ENCODE data around the gene MEDAG.

Gene MEDAG

DNA sequence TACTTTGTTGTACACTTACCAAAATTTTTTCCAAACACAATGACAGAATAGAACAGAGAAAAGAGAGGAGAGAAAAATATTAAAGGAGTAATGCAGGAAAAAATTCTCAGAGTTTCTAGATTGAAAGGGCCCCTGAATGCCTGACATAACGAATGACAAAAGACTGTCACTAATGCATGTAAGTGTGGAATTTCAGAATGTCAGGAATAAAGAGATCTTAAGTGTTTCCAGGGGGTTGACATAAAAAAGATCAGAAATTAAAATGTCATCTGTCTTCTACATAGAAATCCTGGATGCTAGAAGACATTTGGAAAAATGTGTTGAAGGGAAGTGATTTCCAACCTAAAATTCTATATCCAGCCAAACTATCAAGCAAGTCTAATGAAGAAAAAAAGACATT is 53.6 kb downstream of the MEDAG start:
- CTCF ChIA-PET = interaction anchor here (0.8 kb wide), 1 partner anchor 85 kb away, joined by 3 read pairs; no protein-coding TSS in a partner anchor

DNA sequence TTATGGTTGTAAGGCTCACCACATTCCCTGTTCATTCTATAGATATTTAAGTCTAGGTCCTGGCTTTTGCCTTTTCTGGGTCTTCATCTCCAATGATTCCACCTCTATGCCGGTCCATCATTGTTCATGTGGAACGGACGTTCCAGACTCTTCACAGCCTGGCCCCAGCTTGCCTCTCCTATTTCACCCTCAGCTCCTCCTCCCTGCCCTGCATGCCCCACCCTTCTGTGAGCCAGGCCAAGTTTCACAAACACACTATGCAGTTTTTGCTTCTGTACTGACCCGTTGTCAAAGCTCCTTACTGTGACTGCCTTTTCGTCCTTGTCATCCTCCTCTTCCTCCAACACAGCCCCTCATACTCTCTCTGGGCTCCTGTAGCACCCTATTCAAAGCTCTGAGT is 57.7 kb downstream of the MEDAG start:
- CTCF ChIA-PET = interaction anchor here (0.7 to 1.1 kb wide), 3 partner anchors 13 to 30 kb away, joined by 3 read pairs; no protein-coding TSS in a partner anchor
- Histone ChIP-seq H3K9me3 (ENCODE audit: control insufficient read depth, insufficient read depth, low read depth, low read length) (no peaks in the 10 kb centered on the region), H3K4me3 (ENCODE audit: low read depth, low read length) (no peak overlapping the region), H3K27ac (ENCODE audit: extremely low read depth, low read depth, low read length) (no peak overlapping the region), H3K4me1 (ENCODE audit: control insufficient read depth, insufficient read depth, low read length) (no peaks in the 10 kb centered on the region), H3K36me3 (ENCODE audit: control insufficient read depth in 2 of 2, insufficient read depth in 1 of 2, low read length in 2 of 2) (no peaks in the 10 kb centered on the region)
- TF ChIP-seq BCL11A (tag by site-specific recombination; IDR thresholded peaks at IDR 0.05; ENCODE audit: low read depth) (no peak), ZFP41 (tag by site-specific recombination; IDR thresholded peaks at IDR 0.05; ENCODE audit: borderline replicate concordance) (no peak), ZNF670 (tag by site-specific recombination; IDR thresholded peaks at IDR 0.05; ENCODE audit: low read depth) (no peak), ZNF155 (tag by site-specific recombination; IDR thresholded peaks at IDR 0.05) (no peak), ZSCAN30 (tag by site-specific recombination; IDR thresholded peaks at IDR 0.05) (no peak), ZNF548 (tag by site-specific recombination; IDR thresholded peaks at IDR 0.05) (no peak), ZNF623 (tag by site-specific recombination; IDR thresholded peaks at IDR 0.05) (no peak), KLF9 (tag by site-specific recombination; IDR thresholded peaks at IDR 0.05; ENCODE audit: low read depth) (no peak), ZNF354C (tag by site-specific recombination; IDR thresholded peaks at IDR 0.05; ENCODE audit: borderline replicate concordance, low read depth) (no peak), ZNF391 (tag by site-specific recombination; IDR thresholded peaks at IDR 0.05; ENCODE audit: borderline replicate concordance, low read depth) (no peak), ZEB2 (tag by site-specific recombination; IDR thresholded peaks at IDR 0.05) (no peak), ZNF114 (tag by site-specific recombination; IDR thresholded peaks at IDR 0.05) (no peak), YY2 (tag by site-specific recombination; IDR thresholded peaks at IDR 0.05) (no peak), ZNF776 (tag by site-specific recombination; IDR thresholded peaks at IDR 0.05; ENCODE audit: borderline replicate concordance) (no peak), GLIS2 (tag by site-specific recombination; IDR thresholded peaks at IDR 0.05) (no peak), ZNF202 (tag by site-specific recombination; IDR thresholded peaks at IDR 0.05; ENCODE audit: borderline replicate concordance) (no peak)
- TF ChIP-seq, protein P1, sequence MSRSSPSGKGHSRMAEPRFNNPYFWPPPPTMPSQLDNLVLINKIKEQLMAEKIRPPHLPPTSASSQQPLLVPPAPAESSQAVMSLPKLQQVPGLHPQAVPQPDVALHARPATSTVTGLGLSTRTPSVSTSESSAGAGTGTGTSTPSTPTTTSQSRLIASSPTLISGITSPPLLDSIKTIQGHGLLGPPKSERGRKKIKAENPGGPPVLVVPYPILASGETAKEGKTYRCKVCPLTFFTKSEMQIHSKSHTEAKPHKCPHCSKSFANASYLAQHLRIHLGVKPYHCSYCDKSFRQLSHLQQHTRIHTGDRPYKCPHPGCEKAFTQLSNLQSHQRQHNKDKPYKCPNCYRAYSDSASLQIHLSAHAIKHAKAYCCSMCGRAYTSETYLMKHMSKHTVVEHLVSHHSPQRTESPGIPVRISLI (tag by site-specific recombination; IDR thresholded peaks at IDR 0.05) = no peak
- TF ChIP-seq, protein P2, sequence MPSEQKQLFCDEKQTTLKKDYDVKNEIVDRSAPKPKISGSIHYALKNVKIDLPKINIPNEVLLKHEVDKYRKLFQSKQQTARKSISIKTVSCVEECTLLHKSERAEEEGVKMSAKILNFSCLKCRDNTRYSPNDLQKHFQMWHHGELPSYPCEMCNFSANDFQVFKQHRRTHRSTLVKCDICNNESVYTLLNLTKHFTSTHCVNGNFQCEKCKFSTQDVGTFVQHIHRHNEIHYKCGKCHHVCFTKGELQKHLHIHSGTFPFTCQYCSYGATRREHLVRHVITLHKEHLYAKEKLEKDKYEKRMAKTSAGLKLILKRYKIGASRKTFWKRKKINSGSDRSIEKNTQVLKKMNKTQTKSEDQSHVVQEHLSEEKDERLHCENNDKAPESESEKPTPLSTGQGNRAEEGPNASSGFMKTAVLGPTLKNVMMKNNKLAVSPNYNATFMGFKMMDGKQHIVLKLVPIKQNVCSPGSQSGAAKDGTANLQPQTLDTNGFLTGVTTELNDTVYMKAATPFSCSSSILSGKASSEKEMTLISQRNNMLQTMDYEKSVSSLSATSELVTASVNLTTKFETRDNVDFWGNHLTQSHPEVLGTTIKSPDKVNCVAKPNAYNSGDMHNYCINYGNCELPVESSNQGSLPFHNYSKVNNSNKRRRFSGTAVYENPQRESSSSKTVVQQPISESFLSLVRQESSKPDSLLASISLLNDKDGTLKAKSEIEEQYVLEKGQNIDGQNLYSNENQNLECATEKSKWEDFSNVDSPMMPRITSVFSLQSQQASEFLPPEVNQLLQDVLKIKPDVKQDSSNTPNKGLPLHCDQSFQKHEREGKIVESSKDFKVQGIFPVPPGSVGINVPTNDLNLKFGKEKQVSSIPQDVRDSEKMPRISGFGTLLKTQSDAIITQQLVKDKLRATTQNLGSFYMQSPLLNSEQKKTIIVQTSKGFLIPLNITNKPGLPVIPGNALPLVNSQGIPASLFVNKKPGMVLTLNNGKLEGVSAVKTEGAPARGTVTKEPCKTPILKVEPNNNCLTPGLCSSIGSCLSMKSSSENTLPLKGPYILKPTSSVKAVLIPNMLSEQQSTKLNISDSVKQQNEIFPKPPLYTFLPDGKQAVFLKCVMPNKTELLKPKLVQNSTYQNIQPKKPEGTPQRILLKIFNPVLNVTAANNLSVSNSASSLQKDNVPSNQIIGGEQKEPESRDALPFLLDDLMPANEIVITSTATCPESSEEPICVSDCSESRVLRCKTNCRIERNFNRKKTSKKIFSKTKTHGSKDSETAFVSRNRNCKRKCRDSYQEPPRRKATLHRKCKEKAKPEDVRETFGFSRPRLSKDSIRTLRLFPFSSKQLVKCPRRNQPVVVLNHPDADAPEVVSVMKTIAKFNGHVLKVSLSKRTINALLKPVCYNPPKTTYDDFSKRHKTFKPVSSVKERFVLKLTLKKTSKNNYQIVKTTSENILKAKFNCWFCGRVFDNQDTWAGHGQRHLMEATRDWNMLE (tag by site-specific recombination; conservative IDR thresholded peaks at IDR 0.05; ENCODE audit: low read depth) = no peak
- TF ChIP-seq, protein P3, sequence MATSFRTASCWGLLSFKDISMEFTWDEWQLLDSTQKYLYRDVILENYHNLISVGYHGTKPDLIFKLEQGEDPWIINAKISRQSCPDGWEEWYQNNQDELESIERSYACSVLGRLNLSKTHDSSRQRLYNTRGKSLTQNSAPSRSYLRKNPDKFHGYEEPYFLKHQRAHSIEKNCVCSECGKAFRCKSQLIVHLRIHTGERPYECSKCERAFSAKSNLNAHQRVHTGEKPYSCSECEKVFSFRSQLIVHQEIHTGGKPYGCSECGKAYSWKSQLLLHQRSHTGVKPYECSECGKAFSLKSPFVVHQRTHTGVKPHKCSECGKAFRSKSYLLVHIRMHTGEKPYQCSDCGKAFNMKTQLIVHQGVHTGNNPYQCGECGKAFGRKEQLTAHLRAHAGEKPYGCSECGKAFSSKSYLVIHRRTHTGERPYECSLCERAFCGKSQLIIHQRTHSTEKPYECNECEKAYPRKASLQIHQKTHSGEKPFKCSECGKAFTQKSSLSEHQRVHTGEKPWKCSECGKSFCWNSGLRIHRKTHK (tag by site-specific recombination; IDR thresholded peaks at IDR 0.05) = no peak
- POLR2A ChIA-PET = no interaction called here

More for the DNA sequence above, 53.6 kb downstream of the MEDAG start:
- no peaks in the 10 kb centered on the region for H3K4me1 ChIP-seq (ENCODE audit: control insufficient read depth, insufficient read depth, low read length)
- POLR2A ChIA-PET = no interaction called here
- no peak overlapping the region for H3K4me3 ChIP-seq (ENCODE audit: low read depth, low read length)
- H3K9me3 ChIP-seq (ENCODE audit: control insufficient read depth, insufficient read depth, low read depth, low read length) = no peaks in the 10 kb centered on the region
- TF ChIP-seq OVOL3 (tag by site-specific recombination; IDR thresholded peaks at IDR 0.05) (no peak), ZBTB17 (tag by site-specific recombination; IDR thresholded peaks at IDR 0.05) (no peak), ZNF10 (tag by site-specific recombination; IDR thresholded peaks at IDR 0.05) (no peak), ZNF747 (tag by site-specific recombination; IDR thresholded peaks at IDR 0.05) (no peak), ZNF658 (tag by site-specific recombination; IDR thresholded peaks at IDR 0.05) (no peak), GLI4 (tag by site-specific recombination; IDR thresholded peaks at IDR 0.05) (no peak), ZNF629 (tag by site-specific recombination; IDR thresholded peaks at IDR 0.05) (no peak), ZNF37A (tag by site-specific recombination; IDR thresholded peaks at IDR 0.05) (no peak), ZNF133 (tag by site-specific recombination; IDR thresholded peaks at IDR 0.05) (no peak), GFI1B (tag by site-specific recombination; IDR thresholded peaks at IDR 0.05) (no peak), ZNF600 (tag by site-specific recombination; IDR thresholded peaks at IDR 0.05) (no peak), ZEB2 (tag by site-specific recombination; IDR thresholded peaks at IDR 0.05) (no peak), ZNF16 (tag by site-specific recombination; IDR thresholded peaks at IDR 0.05; ENCODE audit: low read depth) (no peak)
- TF ChIP-seq, protein P4, sequence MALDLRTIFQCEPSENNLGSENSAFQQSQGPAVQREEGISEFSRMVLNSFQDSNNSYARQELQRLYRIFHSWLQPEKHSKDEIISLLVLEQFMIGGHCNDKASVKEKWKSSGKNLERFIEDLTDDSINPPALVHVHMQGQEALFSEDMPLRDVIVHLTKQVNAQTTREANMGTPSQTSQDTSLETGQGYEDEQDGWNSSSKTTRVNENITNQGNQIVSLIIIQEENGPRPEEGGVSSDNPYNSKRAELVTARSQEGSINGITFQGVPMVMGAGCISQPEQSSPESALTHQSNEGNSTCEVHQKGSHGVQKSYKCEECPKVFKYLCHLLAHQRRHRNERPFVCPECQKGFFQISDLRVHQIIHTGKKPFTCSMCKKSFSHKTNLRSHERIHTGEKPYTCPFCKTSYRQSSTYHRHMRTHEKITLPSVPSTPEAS (tag by site-specific recombination; IDR thresholded peaks at IDR 0.05) = no peak
- TF ChIP-seq, protein P5, sequence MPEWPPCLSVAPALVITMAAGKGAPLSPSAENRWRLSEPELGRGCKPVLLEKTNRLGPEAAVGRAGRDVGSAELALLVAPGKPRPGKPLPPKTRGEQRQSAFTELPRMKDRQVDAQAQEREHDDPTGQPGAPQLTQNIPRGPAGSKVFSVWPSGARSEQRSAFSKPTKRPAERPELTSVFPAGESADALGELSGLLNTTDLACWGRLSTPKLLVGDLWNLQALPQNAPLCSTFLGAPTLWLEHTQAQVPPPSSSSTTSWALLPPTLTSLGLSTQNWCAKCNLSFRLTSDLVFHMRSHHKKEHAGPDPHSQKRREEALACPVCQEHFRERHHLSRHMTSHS (tag by site-specific recombination; IDR thresholded peaks at IDR 0.05) = no peak
- H3K36me3 ChIP-seq (ENCODE audit: control insufficient read depth in 2 of 2, insufficient read depth in 1 of 2, low read length in 2 of 2) = no peaks in the 10 kb centered on the region
- H3K27ac ChIP-seq (ENCODE audit: extremely low read depth, low read depth, low read length) = no peak overlapping the region
